Epidermal melanocyte (primary cell): Measurements from ENCODE around the gene FGFR1OP2.
"Not testable (repeated sequence)": the region's sequence is repeated elsewhere in the genome, so short reads cannot be mapped to it uniquely, and the experiment has no call there.

Experiments used
- DNase-seq: peaks from one replicate; pipeline ENCODE4 v3.0.0; 2011; ENCODE audit warnings: low spot score; ENCODE audit not compliant: insufficient read length

FGFR1OP2 gene

DNA sequence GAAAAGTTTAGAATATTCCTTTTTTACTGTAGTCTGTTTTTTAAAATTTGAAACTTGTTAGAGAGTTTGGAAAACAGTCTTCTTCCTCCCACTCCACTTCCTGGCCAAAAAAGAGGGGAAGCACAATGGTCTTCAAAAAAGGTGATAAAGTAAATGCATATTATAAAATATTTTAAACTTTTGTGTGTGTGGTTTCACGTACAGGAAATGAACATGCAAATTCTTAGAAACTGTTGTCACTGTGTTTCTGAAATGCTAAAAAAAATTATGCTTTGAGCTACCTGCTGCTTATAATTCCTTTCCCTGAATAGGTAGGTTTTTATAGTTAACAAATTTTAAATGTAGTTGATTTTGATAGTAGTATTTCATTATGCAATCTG, 2.9 kb downstream of the FGFR1OP2 start:
- no peak for DNase-seq

DNA sequence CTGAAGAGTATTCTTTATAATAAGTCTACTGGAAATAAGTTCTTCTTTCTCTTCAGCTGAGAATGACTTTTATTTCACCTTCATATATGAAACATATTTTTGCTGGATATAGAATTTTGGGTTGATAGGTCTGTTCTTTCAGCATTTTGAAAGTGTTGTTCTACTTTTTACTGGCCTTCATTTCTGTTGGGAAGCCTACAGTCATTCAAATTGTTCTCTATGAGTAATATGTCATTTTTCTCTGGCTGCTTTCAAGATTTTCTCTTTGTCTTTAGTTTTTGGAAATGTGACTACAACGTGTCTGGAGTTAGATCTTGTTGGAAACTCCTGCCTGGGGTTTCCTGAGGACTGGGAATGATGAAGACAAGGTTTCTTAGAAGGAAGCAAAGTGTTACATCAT, 10.0 kb downstream of the FGFR1OP2 start:
- DNase-seq, result no peak

DNA sequence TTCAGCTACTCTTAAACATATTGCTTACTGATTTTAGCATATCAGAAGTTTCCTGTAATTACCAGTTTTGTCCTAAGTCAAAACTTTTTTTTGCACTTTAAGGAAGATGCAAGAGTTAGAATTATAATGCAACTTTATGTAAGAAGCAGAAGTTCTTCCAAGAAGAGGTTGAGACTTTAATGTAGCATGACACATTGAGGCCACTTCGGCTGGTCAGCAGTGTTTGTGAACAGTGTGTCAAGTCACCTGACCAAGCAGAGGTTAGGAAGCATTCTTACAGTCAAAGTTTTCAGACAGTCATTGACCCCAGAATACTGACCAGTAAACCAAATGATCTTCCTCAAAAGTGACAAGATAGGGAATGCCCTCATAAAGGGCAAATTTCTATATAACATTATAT, 15.2 kb downstream of the FGFR1OP2 start:
- DNase-seq, result no peak

DNA sequence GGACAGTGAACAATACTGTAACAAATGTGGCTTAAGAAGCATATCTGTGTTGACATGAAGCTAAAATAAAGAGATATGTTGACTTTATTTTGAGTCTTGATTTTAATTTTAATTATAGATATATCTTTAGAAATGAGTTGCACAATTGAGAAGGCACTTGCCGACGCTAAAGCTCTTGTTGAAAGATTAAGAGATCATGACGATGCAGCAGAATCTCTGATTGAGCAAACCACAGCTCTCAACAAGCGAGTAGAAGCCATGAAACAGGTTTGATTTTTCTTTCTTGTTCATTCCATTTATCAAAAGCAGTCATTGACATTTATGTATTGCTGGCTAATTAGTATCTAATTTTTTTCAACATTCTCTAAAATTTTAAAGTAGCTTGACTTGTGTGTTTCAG, 15.8 kb downstream of the FGFR1OP2 start:
- DNase-seq, result no peak

DNA sequence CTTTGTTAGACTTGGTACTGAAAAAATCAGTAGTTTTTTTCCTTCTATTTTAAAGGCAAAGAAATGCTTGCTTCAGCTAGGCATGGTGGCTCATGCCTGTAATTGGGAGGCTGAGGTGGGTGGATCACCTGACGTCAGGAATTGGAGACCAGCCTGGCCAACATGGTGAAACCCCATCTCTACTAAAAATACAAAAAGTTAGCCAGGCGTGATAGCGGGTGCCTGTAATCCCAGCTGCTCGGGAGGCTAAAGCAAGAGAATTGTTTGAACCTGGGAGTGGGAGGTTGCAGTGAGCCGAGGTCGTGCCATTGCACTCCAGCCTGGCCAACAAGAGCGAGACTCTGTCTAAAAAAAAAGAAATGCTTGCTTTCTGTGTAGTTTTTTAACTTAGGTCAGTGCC, 23.1 kb downstream of the FGFR1OP2 start:
- not testable (repeated sequence) for DNase-seq

DNA sequence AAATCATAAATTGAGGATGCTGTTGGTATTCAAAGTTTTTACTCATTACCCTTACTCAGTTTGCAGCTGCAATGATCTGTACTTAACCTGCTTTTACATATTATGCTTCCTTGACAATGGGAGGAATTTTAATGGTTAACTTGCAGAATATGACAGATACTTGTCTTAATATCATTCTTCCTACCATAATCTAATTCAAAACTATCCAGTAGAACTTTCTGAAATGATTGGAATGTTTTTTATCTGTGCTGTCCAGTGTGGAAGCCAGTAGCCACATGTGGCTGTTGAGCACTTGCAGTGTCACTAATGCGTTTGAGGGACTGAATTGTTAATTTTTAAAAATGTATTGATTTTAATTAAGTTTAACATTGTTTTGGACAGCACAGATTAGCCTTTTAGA, 23.5 kb downstream of the FGFR1OP2 start:
- no peak for DNase-seq

DNA sequence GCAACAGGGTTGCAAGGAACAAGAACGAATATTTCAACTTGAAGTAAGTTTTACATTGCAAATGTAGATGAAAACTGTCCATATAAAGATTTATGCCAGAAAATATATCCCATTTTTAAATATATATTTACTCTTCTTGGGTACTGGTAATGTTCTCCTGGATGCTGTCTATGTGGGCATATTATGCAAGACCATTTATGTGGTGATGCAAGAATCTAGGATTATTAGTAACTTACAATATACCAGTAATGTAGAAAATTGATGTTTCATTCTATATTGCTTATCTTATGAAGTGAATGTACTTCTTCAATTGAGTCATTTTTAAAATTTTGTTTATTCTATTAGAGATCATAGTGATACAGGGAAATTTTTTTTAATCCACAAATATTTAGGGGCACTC, 25.1 kb downstream of the FGFR1OP2 start:
- DNase-seq, result no peak

DNA sequence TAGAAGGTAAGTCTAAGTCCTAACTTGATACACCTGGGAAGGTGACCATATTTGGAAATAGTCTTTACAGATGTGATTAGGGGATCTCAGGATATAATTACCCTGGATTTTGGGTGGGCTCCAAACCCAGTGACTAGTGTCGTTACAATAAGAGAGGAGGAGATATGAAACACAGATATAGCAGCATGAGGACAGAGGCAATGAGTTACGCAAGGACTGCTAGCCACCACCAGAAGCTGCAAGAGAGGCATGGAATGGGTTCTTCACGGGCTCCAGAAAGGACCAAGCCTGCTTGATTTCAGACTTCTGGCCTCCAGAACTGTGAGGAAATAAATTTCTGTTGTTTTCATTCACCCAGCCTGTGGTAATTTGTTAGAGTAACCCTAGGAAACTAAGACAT, 28.6 kb downstream of the FGFR1OP2 start:
- DNase-seq, result no peak

DNA sequence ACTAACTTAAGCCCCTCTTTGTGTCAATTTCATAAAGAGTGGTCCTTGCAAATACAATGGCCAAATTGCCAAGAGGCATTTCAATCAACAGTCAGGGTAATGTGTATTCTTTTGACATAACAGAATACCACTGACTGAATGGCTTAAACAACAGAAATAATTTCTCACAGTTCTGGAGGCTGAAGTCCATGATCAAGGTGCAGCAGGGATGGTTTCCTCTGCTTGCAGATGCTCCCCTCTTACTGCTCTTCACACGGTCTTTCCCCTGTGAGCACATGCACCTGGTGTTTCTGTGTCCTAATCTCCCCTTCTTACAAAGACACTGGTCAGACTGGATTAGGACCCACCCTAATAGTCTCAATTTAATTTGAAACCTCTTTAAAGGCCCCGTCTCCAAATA, 31.9 kb downstream of the FGFR1OP2 start:
- DNase-seq, result no peak

DNA sequence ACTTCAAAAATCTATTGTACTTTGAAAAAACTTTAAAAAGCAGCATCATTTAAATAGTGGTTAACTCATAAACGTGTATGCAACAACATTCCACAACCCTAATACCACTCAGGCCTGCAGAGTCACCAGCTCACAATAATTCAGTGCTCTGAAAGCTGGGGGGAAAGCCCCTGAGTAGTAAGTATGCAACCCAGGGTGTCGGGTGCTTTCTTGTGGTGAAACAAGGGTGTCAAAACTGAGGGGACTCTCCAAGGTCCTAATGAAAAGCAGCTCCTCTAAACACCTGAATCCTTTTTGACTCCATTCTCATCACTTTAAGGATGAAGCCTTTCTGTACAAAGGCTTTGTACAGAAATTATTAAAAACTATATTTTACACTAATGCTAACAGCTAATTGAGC, 33.7 kb downstream of the FGFR1OP2 start:
- no peak for DNase-seq

DNA sequence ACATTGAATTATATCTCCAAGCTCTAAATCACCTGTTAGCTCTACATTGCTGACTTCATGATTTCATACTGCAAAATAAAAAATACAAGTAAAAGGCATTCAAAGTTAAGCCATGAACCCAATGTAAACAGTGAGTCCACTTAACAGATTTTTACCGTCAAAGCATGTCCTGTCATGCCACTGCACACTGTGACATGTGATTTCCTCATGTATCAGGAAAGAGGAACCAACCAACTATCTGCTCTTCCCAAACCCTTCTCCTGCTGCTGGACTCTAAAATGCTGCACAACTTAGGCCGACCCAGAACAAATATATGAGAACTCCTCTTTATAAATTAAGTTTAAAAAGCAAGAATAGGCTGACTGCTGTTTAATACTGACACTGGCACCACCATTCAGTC, 38.4 kb downstream of the FGFR1OP2 start:
- DNase-seq, result no peak

DNA sequence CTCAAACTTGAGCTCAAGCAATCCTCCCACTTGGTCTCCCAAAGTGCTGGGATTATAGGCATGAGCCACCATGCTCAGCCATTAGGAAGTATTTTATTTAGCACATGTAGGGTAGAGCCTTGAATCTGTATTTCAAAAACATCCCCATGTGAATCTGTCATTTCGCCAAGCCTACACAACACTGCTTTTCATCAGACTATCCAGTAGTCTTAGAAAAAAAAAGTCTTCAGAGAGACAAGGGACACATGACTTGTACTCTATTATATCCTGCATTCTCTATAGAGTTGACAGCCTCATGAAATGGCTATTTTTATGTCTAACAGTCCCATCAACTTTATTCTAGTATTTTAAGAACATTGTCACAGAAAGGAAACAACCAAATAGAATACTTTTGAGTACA, 40.5 kb downstream of the FGFR1OP2 start:
- DNase-seq, result no peak

DNA sequence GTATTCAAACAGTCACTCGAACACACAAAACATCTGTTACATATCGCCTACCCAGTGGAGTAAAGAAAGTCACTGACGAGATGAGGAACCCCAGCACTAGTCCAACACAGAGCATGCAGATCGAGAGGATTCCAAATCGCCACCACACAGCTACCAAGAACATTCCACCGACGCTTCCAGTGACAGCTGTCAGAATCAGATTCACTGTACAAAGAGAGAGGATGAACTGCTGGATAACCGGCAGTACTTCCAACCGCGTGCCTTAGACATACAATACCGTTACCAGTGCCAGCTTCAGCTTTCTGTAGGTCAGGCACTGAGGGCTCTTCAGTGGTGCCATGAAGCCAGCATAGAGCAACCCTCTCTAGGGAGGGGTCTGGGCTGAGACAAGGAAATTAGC, 41.5 kb downstream of the FGFR1OP2 start:
- DNase-seq, result no peak

DNA sequence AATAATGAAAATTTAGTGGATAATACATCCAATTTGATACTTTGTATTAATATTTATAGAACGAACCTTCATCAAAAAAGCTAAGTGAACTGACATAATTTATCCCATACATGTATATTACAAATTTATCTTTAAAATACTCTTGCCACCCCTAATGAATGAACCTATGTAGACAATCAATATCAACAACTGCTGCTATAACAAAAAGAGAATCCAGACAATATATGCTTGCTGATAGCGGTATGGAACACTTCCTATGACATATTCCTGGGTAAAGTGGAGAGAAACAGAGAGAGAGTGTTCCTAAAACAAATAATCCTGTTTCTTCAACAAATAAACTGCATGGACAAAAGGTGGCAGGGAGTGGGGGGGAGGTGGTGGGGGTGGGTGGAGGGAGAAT, 44.6 kb downstream of the FGFR1OP2 start:
- no peak for DNase-seq

DNA sequence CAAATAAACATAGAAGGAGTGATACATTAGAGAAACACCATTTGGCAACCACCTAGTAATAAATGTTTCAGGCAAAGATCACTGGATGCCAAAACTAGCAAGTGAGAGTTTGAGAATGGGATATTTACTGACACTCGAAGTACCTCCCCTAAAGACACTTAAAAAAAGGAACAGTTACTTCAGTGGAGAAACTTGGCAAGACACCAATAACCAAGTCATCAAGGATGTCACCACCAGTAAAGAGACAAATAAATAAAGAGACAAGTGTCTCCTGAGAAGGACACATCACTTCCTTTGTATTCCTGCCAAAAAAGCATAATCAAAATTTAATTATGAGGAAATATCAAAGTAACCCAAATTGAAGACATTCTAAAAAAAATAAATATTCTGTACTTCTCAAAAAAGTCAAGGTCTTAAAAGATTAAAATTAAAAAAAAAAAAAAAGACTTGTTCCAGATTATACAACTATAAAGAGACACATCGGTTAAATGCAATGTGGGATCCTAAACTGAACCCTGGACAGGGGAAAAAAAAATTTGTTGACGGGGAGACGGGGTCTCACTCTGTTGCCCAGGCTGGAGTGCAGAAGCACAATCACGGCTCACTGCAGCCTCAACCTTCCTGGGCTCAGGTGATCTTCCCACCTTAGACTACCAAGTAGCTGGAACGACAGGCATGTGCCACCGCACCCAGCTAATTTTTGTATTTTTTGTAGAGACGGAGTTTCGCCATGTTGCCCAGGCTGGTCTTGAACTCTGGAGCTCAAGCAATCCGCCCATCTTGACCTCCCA, 49.6 kb downstream of the FGFR1OP2 start:
- DNase-seq, result no peak

DNA sequence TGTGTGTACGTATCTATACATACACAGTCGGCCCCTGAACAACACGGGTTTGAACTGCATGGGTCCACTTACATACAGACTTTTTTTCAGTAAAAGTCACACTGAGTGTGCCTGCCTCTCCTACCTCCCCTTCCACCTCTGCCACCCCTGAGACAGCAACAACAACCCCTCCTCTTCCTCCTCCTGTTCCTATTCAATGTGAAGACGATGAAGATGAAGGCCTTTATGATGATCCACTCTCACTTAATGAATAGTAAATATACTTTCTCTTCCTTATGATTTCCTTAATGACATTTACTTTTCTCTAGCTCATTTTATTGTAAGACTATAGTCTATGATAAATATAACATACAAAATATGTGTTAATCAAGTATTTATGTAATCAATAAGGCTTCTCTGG, 50.4 kb downstream of the FGFR1OP2 start:
- no peak for DNase-seq

DNA sequence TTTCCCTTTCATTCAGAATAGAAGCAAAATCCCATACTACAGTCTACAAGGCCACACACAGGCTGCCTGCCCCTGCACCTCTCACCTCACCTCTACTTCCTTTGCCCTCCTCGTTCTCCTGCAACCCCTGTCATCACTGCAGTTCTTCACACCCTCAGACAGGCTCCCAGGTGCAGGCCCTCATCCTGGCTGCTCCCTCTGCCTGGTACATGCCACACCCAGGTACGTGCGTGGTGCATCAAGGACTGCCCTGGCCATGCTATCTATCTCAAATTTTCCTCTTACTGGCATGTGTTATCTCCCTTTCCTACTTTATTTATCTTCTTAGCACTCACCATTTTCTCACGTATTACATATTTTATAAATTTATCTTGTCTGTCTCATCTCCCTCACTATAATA, 51.6 kb downstream of the FGFR1OP2 start:
- no peak for DNase-seq

DNA sequence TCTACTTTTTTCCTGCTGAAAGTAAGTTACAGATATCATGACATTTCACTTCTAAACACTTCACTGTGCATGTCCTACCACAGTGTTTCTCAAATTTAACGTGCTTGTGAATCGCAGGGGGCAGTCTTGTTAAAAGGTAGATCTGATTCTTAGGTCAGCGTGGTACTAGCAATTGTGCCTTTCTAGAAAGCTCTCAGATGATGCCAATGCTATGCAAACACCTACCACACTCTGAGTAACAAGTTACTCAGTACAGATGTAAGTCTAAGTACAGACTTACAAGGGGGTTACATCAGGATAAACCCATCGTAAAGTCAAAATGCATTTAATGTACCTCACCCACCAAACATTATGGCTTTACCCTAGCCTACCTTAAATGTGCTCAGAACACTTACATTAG, 53.6 kb downstream of the FGFR1OP2 start:
- no peak for DNase-seq

DNA sequence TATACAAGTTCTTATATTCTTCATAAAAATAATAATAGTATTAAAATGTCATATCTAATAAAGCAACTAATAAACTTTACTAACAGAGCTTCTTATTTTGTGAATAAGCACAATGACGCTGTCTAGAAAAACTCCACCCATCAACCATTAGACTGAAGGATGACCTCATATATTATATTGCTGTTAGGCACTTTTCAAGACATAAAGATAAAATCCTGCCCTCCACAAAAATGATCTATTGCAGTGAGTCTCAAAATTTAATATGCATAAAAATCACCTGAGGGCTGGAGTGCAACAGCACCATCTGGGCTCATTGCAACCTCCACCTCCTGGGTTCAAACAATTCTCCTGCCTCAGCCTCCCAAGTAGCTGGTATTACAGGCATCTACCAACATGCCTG, 55.8 kb downstream of the FGFR1OP2 start:
- DNase-seq, result no peak

DNA sequence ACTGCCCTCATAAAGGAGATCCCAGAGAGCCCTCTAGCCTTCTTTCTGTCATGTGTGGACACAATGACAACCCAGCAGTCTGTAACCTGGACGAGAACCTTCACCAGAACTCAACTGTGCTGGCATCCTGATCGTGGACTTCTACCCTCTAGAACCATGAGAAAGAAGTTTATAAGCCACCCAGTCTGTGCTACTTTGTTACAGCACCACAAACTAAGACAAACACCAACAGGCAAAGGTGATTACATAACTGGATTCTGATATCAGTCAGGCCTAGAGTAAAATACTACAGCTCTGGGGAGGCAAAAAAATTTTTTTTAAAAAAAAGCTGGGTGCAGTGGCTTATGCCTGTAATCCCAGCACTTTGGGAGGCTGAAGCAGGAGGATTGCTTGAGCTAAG, 57.4 kb downstream of the FGFR1OP2 start:
- no peak for DNase-seq

DNA sequence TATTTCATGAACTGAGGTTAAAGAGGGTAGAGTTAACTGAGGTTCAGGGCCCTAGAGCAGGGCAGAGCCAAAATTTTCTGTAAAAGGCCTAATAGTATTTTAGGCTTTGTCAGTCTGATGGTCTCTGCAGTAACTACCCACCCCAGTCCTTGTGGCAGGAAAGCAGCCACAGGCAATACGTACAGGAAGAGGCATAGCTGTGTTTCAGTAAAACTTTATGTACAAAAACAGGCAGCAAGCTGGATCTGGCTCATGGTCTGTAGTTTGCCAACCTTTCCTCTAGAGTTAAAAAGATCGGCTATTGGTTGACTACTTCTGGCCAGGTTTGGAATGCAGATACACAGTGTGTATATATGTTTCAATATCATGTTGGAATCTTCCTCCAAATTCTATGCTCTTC, 58.7 kb downstream of the FGFR1OP2 start:
- DNase-seq, result no peak

DNA sequence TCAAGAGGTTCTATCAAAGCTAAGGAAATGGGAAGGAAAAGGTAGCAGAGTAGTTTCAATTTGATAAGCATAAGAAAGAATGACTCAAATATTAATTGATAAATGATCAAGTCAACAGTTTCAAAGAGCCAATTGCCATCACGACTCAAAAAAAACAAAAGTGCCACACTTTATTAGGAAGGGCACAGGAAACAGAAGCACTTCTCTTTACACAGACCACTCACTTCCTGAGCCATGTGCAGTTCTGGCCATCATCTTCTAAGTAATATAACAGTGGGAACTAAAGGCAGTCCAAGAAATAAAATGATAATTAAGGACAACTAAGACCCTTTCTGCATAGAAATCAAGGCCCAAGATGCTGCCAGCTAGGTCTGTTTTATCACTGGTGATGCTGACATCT, 62.7 kb downstream of the FGFR1OP2 start:
- DNase-seq, result no peak

DNA sequence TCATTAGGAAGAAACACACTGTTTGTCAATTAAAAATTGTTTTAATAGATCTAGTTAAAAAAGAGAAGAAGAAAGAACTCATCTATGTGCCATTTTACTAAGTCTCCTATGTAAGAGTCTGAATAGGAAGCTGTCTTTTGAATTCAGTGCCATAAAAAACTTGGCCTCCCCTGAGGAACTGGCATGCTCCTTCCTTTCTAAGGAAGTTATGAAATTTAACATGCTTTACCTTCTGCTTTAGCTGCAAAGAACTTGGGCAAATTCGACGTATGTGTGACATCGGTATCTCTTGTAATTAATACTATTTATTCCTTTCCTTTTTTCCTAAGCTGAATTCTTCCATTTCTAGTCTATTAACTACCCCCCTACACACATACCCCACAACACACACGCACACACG, 63.4 kb downstream of the FGFR1OP2 start:
- DNase-seq, result no peak

DNA sequence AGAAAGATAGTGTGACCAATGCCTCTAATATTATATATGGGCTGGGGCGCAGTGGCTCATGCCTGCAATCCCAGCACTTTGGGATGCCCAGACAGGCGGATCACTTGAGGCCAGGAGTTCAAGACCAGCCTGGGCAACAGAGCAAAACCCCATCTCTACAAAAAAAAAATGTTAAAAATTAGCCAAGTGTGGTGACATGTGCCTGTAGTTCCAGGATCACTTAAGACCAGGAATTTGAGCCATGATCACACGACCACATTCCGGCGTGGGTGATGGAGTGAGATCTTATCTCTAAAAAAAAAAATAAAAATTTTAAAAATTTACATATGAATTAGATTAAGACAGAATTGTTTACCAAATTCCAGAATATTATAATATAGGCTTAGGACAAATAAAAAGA, 63.9 kb downstream of the FGFR1OP2 start:
- no peak for DNase-seq
